Fibroblast of skin of left quadriceps (primary cell): ENCODE results near the gene TLE3.

Experiments
- DNase-seq, 2 experiments: peaks; one replicate each; pipeline ENCODE4 v3.0.0-alpha.2; 2013; ENCODE audit warnings: low read depth in 2 of 2

TLE3 gene

GRCh38 chr15:70084461-70084860, 13.3 kb downstream of the TLE3 start:
- no peak for DNase-seq

DNA sequence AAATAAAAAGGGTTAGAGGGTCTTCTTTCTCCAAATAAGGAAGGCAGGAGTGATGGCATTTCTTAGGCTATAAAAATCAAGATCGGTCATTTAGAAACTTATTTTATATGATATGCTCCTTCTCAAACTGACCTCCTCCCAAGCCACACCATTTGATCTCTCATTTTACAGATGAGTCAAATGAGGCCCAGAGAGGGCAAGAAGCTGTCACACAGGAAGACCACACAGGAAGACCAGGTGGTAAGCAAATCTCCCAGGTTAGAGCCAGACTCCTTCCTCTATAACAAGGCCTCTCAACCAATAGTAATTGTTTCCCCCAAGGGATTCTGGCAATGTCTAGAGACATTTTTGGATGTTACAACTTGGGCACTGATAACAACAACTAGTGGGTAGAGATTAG, 13.8 kb downstream of the TLE3 start:
- DNase-seq: no peak

DNA sequence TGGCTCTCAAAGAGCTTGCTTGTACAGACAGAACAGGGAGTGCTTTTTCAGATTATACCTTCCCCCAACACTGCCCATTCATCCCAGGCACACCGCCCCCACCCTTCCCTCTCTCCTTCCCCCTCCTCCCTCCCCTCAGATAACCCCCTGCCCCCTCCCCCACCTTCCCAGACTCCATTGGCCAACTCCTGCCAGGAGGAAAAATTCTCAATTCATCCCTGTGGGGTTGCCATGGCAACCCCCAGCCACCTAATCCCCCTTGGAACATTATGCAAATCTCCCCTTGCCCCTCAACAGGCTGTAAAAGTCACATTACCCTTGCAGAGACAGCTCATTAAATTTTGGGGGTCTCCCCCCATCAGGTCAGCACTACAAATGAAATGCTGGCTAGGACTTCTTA, 14.3 kb downstream of the TLE3 start:
- DNase-seq: no peak

DNA sequence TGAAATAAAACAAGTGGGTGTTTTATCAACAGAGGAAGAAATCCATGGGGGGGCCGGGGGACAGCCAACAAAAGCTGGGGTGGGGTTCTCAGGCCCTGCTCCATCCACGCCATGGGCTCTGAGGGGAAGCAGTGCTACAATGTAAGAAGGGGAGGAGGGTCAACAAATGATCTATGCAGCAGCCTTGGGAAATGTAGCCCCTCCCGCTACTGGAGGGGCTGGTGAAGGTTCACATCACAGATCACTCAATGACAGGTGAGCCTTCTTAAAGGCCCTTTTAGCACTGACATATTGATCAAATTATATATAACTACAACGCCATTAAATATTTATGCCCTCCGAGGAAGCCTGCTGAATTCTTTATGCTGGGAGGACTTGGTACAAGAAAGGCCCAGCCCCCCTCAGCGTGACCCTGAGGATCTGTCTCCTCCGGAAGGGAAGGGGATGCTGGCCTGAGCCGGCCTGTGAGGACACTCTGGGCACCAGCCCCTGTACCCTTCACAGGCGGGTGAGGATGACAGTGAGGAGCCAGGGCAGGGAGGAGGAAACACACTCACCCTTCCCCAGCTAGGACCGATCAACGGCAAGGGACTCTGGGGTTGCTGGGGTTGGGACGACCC, 15.3 kb downstream of the TLE3 start:
- DNase-seq: no peak

GRCh38 chr15:70081612-70082011, 16.1 kb downstream of the TLE3 start:
- no peak for DNase-seq

GRCh38 chr15:70080347-70080746, 17.4 kb downstream of the TLE3 start:
- no peak for DNase-seq

GRCh38 chr15:70079888-70080287, 17.8 kb downstream of the TLE3 start:
- DNase-seq: no peak

GRCh38 chr15:70078578-70079417, 18.9 kb downstream of the TLE3 start:
- no peak for DNase-seq

DNA sequence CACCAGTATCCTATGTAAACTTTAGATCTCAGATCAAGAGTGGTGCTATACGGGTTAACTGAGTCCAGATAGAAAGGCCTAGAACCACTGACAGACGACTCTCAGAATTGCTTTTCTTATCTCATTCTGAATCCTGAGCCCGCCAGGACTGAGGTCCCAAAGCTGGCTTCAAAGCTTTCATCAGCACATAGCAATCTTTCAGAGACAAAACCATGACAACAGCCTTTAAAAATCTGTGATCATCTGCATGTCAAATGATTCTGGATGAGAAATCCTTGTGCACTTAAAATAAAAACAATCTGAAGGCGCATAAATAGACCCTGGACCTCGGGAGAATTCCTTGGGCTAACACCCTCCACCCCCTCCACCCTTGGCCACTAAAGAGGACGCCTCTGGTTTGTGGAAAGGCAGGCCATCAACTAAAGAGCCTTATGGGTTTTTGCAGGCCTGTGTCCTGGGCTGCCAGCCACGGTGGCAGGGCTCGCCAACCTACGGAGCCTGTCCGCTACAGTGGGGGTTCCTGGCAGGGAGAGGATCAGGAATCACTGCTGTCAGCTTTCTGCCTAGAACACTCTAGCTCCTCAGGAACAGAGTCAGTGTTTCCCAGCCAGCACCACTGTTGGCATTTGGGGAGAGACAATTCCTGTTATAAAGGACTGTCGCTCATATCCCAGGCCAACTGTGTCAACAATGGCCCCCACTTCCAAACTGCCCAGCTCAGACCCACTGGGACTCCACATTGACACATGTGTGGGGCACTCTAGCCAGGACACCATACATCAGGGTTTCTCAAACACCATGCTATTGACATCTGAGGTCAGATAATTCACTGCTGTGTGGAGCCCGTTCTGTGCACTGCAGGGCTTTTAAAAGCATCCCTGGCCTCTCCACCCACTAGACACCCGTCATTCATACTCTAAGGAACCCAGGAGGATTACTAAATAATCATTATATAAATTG, 20.2 kb downstream of the TLE3 start:
- no peak for DNase-seq

GRCh38 chr15:70074380-70074779, 23.3 kb downstream of the TLE3 start:
- no peak for DNase-seq

- no peak for DNase-seq
Measured at GRCh38 chr15:70072479-70072878, 25.2 kb downstream of the TLE3 start.

DNA sequence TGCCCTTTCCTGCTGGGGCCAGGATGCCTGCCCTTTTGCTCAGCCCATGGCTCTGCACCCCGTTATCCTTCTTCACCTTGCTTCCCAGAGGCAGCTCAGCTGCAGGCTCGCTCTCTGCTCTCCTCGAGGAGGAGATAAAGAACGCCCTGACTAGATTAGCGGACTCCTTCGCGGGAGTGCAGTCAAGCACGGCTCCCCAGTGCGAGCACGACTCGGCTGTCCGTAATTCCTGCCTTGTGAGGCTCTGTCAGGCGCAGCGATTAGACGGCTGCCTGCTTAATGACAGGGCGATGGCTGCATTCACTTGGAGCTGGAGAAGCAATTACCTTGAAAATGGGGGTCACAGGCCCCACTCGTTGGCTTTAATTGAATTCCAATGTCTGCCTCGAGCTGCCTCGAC, 25.9 kb downstream of the TLE3 start:
- no peak for DNase-seq

DNA sequence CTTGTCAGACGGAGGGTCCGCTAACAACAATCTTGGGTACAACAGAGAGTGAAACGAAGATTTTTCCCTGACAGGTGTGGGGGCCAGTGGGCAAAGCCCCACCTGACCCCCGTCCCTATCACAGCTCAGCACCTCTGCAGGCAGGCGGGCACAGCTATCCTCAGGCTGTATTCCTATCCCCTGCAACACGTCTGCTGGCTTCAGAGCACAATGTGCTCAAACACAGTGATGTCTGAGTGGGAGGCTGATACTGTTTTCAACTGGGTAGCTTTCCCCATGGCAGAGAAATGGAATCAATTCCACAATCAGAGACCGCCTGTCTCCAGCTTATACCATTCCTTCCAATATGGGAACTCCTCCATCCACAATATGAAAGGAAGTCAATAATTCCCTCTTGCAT, 28.0 kb downstream of the TLE3 start:
- no peak for DNase-seq

DNA sequence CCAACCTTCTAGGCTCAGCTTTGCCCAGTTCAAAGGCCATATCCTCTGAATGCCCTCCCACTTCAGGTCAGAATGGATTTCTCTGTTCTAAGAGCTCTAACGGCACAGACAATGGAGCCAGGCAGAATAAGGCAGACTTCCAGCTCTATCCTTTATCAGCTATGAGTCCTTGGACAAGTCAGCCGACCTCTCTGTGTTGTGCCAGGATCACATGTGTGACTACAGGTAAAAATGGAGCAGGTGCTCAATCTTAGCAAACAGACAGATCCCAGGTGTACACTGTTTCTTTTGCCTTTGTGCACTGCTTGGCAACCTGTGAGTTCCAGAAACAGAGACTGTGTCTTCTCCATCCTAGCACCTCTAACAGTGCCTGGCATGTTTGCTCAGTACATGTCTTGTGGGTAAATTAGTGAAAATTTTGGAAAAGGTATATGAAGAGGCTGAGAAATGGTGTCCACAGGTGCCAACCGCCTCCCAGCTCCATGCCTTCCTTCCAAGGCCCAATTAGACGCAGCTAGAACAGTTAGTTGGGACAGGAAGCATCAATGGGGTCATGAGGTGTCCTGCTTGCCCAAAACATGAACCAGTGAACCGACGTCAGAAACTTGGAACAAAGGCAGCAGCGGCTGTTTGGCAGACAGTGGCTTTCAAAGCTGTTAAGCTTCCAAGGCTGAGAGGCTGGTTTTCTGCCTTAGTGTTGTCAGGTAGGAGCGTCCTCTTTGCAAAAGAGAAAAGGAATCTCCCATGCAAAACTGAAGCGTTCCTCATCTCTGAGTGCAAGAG, 28.7 kb downstream of the TLE3 start:
- DNase-seq: no peak

- DNase-seq: no peak
Measured at GRCh38 chr15:70067681-70068080, 30.0 kb downstream of the TLE3 start.

- no peak for DNase-seq
Measured at GRCh38 chr15:70067011-70067410, 30.7 kb downstream of the TLE3 start.

DNA sequence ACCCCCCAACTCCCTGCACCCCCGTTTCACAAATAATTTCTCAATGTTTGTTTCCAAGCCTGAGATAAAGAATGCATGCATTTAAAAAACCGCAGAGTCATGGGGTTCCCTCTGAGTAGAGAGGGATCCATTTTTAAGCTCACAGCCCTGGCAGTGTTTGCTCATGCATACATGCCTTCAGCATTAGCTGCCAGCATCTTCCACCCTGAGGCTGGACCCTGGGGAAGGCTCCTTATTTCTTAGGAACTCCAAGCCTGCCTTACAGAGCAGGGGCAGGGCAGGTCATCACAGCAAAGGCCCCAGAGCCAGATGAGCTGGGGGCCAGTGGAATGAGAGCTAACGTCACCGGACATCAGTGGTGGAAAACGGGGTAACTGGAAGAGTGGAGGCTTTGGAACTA, 31.3 kb downstream of the TLE3 start:
- no peak for DNase-seq

GRCh38 chr15:70066004-70066403, 31.7 kb downstream of the TLE3 start:
- no peak for DNase-seq

- DNase-seq: no peak
Measured at GRCh38 chr15:70065006-70065722, 32.6 kb downstream of the TLE3 start.

DNA sequence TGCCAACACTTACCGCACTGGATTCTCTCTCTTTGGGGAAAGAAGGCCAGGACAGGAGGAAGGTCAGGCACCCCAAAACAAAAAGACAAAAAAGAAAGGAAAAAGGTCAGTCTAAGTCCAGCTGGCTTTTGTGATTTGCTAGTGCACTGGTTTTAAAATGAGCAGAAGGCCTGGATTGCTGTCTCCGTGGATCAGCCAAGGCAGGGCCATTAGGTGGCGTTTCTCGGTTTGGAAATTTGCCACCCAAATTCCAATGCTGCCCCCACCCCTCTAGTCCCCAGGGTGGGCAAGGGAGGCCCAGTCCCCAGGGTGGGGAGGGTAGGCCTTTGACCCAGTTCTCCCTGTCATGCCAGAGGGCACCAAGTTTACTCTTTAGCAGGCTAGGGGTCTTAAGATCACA, 33.3 kb downstream of the TLE3 start:
- DNase-seq: no peak

GRCh38 chr15:70063980-70064379, 33.7 kb downstream of the TLE3 start:
- DNase-seq: no peak
